Measurements from ENCODE around the gene CA11.

CA11 gene

GRCh38 chr19:48644839-48645619, 958 bp downstream of the CA11 start:
- in situ Hi-C loops (cut with MboI; ENCODE audit: low pct_unique_long_range_greater_than_20kb, low sequenced_read_pairs, unreplicated experiment), result loop anchor here (25.0 kb wide), 1 partner anchor 317 kb away; the partner anchor contains the start of genes BAX and FTL
- peak; percentile 80 for DNase-seq (ENCODE audit: low spot score)

GRCh38 chr19:48644355-48644754, 1.6 kb downstream of the CA11 start:
- no peak for DNase-seq (ENCODE audit: low spot score)
- in situ Hi-C loops (cut with MboI; ENCODE audit: low pct_unique_long_range_greater_than_20kb, low sequenced_read_pairs, unreplicated experiment), result loop anchor here (25.0 kb wide), 1 partner anchor 318 kb away; the partner anchor contains the start of genes BAX and FTL
- TF ChIP-seq CTCF (IDR thresholded peaks at IDR 0.05; ENCODE audit: extremely low read depth, insufficient read depth, missing control alignments), result no peak

More at GRCh38 chr19:48644839-48645619, 958 bp downstream of the CA11 start:
- TF ChIP-seq CTCF (IDR thresholded peaks at IDR 0.05; ENCODE audit: extremely low read depth, insufficient read depth, missing control alignments), result no peak

- in situ Hi-C loops (cut with MboI; ENCODE audit: low pct_unique_long_range_greater_than_20kb, low sequenced_read_pairs, unreplicated experiment), result loop anchor here (25.0 kb wide), 1 partner anchor 319 kb away; the partner anchor contains the start of genes BAX and FTL
- TF ChIP-seq CTCF (IDR thresholded peaks at IDR 0.05; ENCODE audit: extremely low read depth, insufficient read depth, missing control alignments), result no peak
- DNase-seq (ENCODE audit: low spot score), result no peak
Measured at GRCh38 chr19:48642862-48643261, 3.1 kb downstream of the CA11 start.

- in situ Hi-C loops (cut with MboI; ENCODE audit: low pct_unique_long_range_greater_than_20kb, low sequenced_read_pairs, unreplicated experiment), result loop anchor here (25.0 kb wide), 1 partner anchor 320 kb away; the partner anchor contains the start of genes BAX and FTL
- DNase-seq (ENCODE audit: low spot score), result no peak
- no peak for TF ChIP-seq CTCF (IDR thresholded peaks at IDR 0.05; ENCODE audit: extremely low read depth, insufficient read depth, missing control alignments)
Measured at GRCh38 chr19:48641850-48642249, 4.1 kb downstream of the CA11 start.

- no peak for DNase-seq (ENCODE audit: low spot score)
- in situ Hi-C loops (cut with MboI; ENCODE audit: low pct_unique_long_range_greater_than_20kb, low sequenced_read_pairs, unreplicated experiment), result loop anchor here (25.0 kb wide), 1 partner anchor 323 kb away; the partner anchor contains the start of genes BAX and FTL
- TF ChIP-seq CTCF (IDR thresholded peaks at IDR 0.05; ENCODE audit: extremely low read depth, insufficient read depth, missing control alignments), result no peak
Measured at GRCh38 chr19:48639483-48640375, 6.3 kb downstream of the CA11 start.

GRCh38 chr19:48638831-48639381, 7.1 kb downstream of the CA11 start:
- DNase-seq (ENCODE audit: low spot score), result no peak
- in situ Hi-C loops (cut with MboI; ENCODE audit: low pct_unique_long_range_greater_than_20kb, low sequenced_read_pairs, unreplicated experiment), result loop anchor here (25.0 kb wide), 1 partner anchor 323 kb away; the partner anchor contains the start of genes BAX and FTL
- no peak for TF ChIP-seq CTCF (IDR thresholded peaks at IDR 0.05; ENCODE audit: extremely low read depth, insufficient read depth, missing control alignments)
